WTC11 (cell line): ENCODE data around the gene USP48. TPM values are rescaled to one million over a fixed set of nuclear protein-coding genes. Genes with fewer than 3 reads are reported as not detected.

Experiments
- ATF1 ChIP-seq: sonication (generic); formaldehyde crosslinking; IDR thresholded peaks from 2 replicates; pipeline ENCODE4 v1.8.1; 2023; ENCODE audit warnings: mild to moderate bottlenecking, moderate library complexity, missing genetic modification reagents
- CBFB ChIP-seq: sonication (generic); formaldehyde crosslinking; IDR thresholded peaks from 2 replicates; pipeline ENCODE4 v1.8.1; 2022; ENCODE audit warnings: mild to moderate bottlenecking, low read depth, missing genetic modification reagents
- CREB1 ChIP-seq: sonication (generic); formaldehyde crosslinking; IDR thresholded peaks from 2 replicates; pipeline ENCODE4 v1.8.0; 2023; ENCODE audit warnings: mild to moderate bottlenecking, missing genetic modification reagents
- CREM ChIP-seq: sonication (generic); formaldehyde crosslinking; IDR thresholded peaks from 2 replicates; pipeline ENCODE4 v1.8.1; 2022; ENCODE audit warnings: mild to moderate bottlenecking, missing genetic modification reagents, moderate library complexity
- EMX1 ChIP-seq: fragments of 250-450 bp; sonication (Bioruptor Pico); IDR thresholded peaks from 2 replicates; pipeline ENCODE4 v1.8.0; 2021; ENCODE audit warnings: mild to moderate bottlenecking
- FOXJ3 ChIP-seq: sonication (generic); formaldehyde crosslinking; IDR thresholded peaks from 2 replicates; pipeline ENCODE4 v1.9.0; 2021; ENCODE audit warnings: missing genetic modification reagents, mild to moderate bottlenecking, borderline replicate concordance
- FOXP1 ChIP-seq: sonication (generic); formaldehyde crosslinking; IDR thresholded peaks from 2 replicates; pipeline ENCODE4 v1.8.0; 2022; ENCODE audit warnings: missing genetic modification reagents, mild to moderate bottlenecking, moderate library complexity, borderline replicate concordance
- GTF2I ChIP-seq: fragments of 250-450 bp; sonication (Bioruptor Pico); conservative IDR thresholded peaks from 2 replicates; pipeline ENCODE4 v1.4.0; 2021; ENCODE audit warnings: mild to moderate bottlenecking
- HMGA2 ChIP-seq: fragments of 250-450 bp; sonication (Bioruptor Pico); IDR thresholded peaks from 2 replicates; pipeline ENCODE4 v1.4.0; 2021; ENCODE audit warnings: mild to moderate bottlenecking, moderate library complexity
- JAZF1 ChIP-seq: fragments of 250-450 bp; sonication (Bioruptor Pico); IDR thresholded peaks from 2 replicates; pipeline ENCODE4 v1.9.0; 2021; ENCODE audit warnings: moderate library complexity, mild to moderate bottlenecking, inconsistent platforms
- NFE2L1 ChIP-seq: sonication (generic); formaldehyde crosslinking; IDR thresholded peaks from 2 replicates; pipeline ENCODE4 v1.8.1; 2023; ENCODE audit warnings: missing genetic modification reagents
- NR3C1 ChIP-seq: sonication (generic); formaldehyde crosslinking; conservative IDR thresholded peaks from 2 replicates; pipeline ENCODE4 v1.8.1; 2023; ENCODE audit warnings: low read depth, mild to moderate bottlenecking, missing genetic modification reagents
- RELA ChIP-seq: sonication (generic); formaldehyde crosslinking; IDR thresholded peaks from 2 replicates; pipeline ENCODE4 v1.8.1; 2022; ENCODE audit warnings: missing genetic modification reagents, mild to moderate bottlenecking, borderline replicate concordance
- SMAD3 ChIP-seq: sonication (generic); formaldehyde crosslinking; IDR thresholded peaks from 2 replicates; pipeline ENCODE4 v1.8.0; 2022; ENCODE audit warnings: missing genetic modification reagents, mild to moderate bottlenecking, borderline replicate concordance
- SOX15 ChIP-seq: fragments of 250-450 bp; sonication (Bioruptor Pico); IDR thresholded peaks from 2 replicates; pipeline ENCODE4 v1.9.0; 2021; ENCODE audit warnings: mild to moderate bottlenecking
- SP1 ChIP-seq: sonication (generic); formaldehyde crosslinking; conservative IDR thresholded peaks from 2 replicates; pipeline ENCODE4 v1.8.1; 2022; ENCODE audit warnings: missing genetic modification reagents
- TEAD4 ChIP-seq: sonication (generic); formaldehyde crosslinking; IDR thresholded peaks from 2 replicates; pipeline ENCODE4 v1.8.0; 2022; ENCODE audit warnings: mild to moderate bottlenecking, missing genetic modification reagents
- ZBTB21 ChIP-seq: sonication (generic); formaldehyde crosslinking; IDR thresholded peaks from 2 replicates; pipeline ENCODE4 v1.8.1; 2023; ENCODE audit warnings: mild to moderate bottlenecking, missing genetic modification reagents, borderline replicate concordance
- ZNF232 ChIP-seq: sonication (generic); formaldehyde crosslinking; IDR thresholded peaks from 2 replicates; pipeline ENCODE4 v1.8.0; 2022; ENCODE audit warnings: mild to moderate bottlenecking, missing genetic modification reagents
- ZNF423 ChIP-seq: fragments of 250-450 bp; sonication (Bioruptor Pico); IDR thresholded peaks from 2 replicates; pipeline ENCODE4 v2.1.2; 2022; ENCODE audit warnings: mild to moderate bottlenecking, moderate library complexity
- total RNA-seq: library from RNA; stranded (reverse); gene quantifications from 3 replicates; pipeline ENCODE4 v1.2.3, GENCODE V29; 2021
- TF ChIP-seq, protein P1 (sequence below): sonication (generic); formaldehyde crosslinking; IDR thresholded peaks from 2 replicates; pipeline ENCODE4 v1.8.1; 2023; ENCODE audit warnings: mild to moderate bottlenecking, missing genetic modification reagents
- TF ChIP-seq, protein P2 (sequence below): sonication (generic); formaldehyde crosslinking; IDR thresholded peaks from 2 replicates; pipeline ENCODE4 v1.8.1; 2022; ENCODE audit warnings: low read depth, missing genetic modification reagents, borderline replicate concordance
- TF ChIP-seq, protein P3 (sequence below): sonication (generic); formaldehyde crosslinking; IDR thresholded peaks from 2 replicates; pipeline ENCODE4 v1.8.1; 2023; ENCODE audit warnings: mild to moderate bottlenecking, missing genetic modification reagents, borderline replicate concordance
- TF ChIP-seq, protein P4 (sequence below): sonication (generic); formaldehyde crosslinking; IDR thresholded peaks from 2 replicates; pipeline ENCODE4 v1.8.0; 2023; ENCODE audit warnings: missing genetic modification reagents
- TF ChIP-seq, protein P5 (sequence below): sonication (generic); formaldehyde crosslinking; IDR thresholded peaks from 2 replicates; pipeline ENCODE4 v1.8.1; 2023; ENCODE audit warnings: mild to moderate bottlenecking, missing genetic modification reagents
- TF ChIP-seq, protein P6 (sequence below): sonication (generic); formaldehyde crosslinking; IDR thresholded peaks from 2 replicates; pipeline ENCODE4 v1.8.1; 2023; ENCODE audit warnings: mild to moderate bottlenecking, missing genetic modification reagents, moderate library complexity
- TF ChIP-seq, protein P7 (sequence below): sonication (generic); formaldehyde crosslinking; IDR thresholded peaks from 2 replicates; pipeline ENCODE4 v1.8.1; 2022; ENCODE audit warnings: missing genetic modification reagents, borderline replicate concordance

Gene USP48
- total RNA-seq, 1 experiment from 2014 or later: 86.9 TPM

DNA sequence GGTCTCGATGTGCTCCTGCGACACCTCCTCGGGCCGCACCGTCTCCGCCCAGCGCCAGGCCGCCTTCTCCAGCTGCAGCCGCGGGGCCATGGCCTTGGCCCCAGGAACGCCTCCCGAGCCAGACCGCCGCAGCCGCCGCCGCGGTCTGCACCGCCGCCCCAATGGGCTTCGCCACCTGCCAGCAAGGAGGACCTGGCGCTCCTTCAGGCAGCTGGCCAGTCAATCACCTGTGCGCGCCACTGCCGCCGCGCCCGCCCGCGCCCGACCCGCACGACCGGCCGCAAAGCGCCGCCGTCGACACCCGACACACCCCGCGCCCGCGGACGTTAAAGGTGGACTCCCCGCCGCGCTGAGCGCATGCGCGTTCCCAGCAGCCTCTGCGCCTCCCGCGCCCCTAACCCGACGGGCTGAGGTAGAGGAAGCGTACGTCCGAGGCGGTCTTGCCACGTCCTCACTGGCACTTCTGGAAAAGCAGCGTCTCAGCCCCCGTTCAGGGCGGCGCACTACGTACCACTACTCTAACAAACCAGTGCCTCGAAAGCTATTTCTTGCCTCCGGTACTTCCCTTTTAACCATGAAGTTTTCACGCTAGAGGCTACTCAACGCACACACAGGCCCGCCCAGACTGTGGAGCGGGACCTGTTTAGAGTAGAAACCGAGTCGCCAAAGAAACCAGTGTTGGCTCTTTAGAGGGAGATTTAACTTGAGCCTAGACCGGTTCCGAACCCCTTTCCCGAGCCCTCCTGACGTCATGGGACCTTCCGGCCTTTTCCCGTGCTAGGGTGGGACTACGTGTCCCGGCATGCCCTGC is at the start of gene USP48 (continued):
- TF ChIP-seq NR3C1 (no peak), RELA (peak; percentile 67; the same call in 1 of the 2 replicates), SP1 (peak; percentile 63), ZNF423 (no peak), CBFB (CRISPR knock-in tag) (no peak), CREM (CRISPR knock-in tag) (peak; percentile 70; the same call in 1 of the 2 replicates), FOXJ3 (CRISPR knock-in tag) (no peak), GTF2I (CRISPR knock-in tag) (no peak), CREB1 (CRISPR knock-in tag) (no peak), EMX1 (CRISPR knock-in tag) (peak; percentile 47; the same call in 1 of the 2 replicates), FOXP1 (peak; percentile 91; the same call in 1 of the 2 replicates), ZNF232 (CRISPR knock-in tag) (peak; percentile 70), TEAD4 (CRISPR knock-in tag) (no peak), ZBTB21 (CRISPR knock-in tag) (no peak), SOX15 (CRISPR knock-in tag) (no peak), NFE2L1 (peak; percentile 72), SMAD3 (CRISPR knock-in tag) (no peak), ATF1 (no peak; the same call in 1 of the 2 replicates), JAZF1 (no peak), HMGA2 (CRISPR knock-in tag) (no peak)
- TF ChIP-seq, protein P1, sequence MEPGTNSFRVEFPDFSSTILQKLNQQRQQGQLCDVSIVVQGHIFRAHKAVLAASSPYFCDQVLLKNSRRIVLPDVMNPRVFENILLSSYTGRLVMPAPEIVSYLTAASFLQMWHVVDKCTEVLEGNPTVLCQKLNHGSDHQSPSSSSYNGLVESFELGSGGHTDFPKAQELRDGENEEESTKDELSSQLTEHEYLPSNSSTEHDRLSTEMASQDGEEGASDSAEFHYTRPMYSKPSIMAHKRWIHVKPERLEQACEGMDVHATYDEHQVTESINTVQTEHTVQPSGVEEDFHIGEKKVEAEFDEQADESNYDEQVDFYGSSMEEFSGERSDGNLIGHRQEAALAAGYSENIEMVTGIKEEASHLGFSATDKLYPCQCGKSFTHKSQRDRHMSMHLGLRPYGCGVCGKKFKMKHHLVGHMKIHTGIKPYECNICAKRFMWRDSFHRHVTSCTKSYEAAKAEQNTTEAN (CRISPR knock-in tag): peak; percentile 66; the same call in 1 of the 2 replicates
- TF ChIP-seq, protein P2, sequence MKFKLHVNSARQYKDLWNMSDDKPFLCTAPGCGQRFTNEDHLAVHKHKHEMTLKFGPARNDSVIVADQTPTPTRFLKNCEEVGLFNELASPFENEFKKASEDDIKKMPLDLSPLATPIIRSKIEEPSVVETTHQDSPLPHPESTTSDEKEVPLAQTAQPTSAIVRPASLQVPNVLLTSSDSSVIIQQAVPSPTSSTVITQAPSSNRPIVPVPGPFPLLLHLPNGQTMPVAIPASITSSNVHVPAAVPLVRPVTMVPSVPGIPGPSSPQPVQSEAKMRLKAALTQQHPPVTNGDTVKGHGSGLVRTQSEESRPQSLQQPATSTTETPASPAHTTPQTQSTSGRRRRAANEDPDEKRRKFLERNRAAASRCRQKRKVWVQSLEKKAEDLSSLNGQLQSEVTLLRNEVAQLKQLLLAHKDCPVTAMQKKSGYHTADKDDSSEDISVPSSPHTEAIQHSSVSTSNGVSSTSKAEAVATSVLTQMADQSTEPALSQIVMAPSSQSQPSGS: no peak
- TF ChIP-seq, protein P3, sequence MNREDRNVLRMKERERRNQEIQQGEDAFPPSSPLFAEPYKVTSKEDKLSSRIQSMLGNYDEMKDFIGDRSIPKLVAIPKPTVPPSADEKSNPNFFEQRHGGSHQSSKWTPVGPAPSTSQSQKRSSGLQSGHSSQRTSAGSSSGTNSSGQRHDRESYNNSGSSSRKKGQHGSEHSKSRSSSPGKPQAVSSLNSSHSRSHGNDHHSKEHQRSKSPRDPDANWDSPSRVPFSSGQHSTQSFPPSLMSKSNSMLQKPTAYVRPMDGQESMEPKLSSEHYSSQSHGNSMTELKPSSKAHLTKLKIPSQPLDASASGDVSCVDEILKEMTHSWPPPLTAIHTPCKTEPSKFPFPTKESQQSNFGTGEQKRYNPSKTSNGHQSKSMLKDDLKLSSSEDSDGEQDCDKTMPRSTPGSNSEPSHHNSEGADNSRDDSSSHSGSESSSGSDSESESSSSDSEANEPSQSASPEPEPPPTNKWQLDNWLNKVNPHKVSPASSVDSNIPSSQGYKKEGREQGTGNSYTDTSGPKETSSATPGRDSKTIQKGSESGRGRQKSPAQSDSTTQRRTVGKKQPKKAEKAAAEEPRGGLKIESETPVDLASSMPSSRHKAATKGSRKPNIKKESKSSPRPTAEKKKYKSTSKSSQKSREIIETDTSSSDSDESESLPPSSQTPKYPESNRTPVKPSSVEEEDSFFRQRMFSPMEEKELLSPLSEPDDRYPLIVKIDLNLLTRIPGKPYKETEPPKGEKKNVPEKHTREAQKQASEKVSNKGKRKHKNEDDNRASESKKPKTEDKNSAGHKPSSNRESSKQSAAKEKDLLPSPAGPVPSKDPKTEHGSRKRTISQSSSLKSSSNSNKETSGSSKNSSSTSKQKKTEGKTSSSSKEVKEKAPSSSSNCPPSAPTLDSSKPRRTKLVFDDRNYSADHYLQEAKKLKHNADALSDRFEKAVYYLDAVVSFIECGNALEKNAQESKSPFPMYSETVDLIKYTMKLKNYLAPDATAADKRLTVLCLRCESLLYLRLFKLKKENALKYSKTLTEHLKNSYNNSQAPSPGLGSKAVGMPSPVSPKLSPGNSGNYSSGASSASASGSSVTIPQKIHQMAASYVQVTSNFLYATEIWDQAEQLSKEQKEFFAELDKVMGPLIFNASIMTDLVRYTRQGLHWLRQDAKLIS: no peak
- TF ChIP-seq, protein P4, sequence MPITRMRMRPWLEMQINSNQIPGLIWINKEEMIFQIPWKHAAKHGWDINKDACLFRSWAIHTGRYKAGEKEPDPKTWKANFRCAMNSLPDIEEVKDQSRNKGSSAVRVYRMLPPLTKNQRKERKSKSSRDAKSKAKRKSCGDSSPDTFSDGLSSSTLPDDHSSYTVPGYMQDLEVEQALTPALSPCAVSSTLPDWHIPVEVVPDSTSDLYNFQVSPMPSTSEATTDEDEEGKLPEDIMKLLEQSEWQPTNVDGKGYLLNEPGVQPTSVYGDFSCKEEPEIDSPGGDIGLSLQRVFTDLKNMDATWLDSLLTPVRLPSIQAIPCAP (CRISPR knock-in tag): peak; percentile 78; the same call in 1 of the 2 replicates
- TF ChIP-seq, protein P5, sequence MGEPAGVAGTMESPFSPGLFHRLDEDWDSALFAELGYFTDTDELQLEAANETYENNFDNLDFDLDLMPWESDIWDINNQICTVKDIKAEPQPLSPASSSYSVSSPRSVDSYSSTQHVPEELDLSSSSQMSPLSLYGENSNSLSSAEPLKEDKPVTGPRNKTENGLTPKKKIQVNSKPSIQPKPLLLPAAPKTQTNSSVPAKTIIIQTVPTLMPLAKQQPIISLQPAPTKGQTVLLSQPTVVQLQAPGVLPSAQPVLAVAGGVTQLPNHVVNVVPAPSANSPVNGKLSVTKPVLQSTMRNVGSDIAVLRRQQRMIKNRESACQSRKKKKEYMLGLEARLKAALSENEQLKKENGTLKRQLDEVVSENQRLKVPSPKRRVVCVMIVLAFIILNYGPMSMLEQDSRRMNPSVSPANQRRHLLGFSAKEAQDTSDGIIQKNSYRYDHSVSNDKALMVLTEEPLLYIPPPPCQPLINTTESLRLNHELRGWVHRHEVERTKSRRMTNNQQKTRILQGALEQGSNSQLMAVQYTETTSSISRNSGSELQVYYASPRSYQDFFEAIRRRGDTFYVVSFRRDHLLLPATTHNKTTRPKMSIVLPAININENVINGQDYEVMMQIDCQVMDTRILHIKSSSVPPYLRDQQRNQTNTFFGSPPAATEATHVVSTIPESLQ: no peak
- TF ChIP-seq, protein P6, sequence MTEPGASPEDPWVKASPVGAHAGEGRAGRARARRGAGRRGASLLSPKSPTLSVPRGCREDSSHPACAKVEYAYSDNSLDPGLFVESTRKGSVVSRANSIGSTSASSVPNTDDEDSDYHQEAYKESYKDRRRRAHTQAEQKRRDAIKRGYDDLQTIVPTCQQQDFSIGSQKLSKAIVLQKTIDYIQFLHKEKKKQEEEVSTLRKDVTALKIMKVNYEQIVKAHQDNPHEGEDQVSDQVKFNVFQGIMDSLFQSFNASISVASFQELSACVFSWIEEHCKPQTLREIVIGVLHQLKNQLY (CRISPR knock-in tag): peak; percentile 83; the same call in 1 of the 2 replicates
- TF ChIP-seq, protein P7, sequence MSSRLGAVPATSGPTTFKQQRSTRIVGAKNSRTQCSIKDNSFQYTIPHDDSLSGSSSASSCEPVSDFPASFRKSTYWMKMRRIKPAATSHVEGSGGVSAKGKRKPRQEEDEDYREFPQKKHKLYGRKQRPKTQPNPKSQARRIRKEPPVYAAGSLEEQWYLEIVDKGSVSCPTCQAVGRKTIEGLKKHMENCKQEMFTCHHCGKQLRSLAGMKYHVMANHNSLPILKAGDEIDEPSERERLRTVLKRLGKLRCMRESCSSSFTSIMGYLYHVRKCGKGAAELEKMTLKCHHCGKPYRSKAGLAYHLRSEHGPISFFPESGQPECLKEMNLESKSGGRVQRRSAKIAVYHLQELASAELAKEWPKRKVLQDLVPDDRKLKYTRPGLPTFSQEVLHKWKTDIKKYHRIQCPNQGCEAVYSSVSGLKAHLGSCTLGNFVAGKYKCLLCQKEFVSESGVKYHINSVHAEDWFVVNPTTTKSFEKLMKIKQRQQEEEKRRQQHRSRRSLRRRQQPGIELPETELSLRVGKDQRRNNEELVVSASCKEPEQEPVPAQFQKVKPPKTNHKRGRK (CRISPR knock-in tag): no peak
